H1 (cell line): ENCODE measurements around the gene ZNF70. TPM values are rescaled to one million over a fixed set of nuclear protein-coding genes. Genes with fewer than 3 reads are reported as not detected.

Source experiments
- CTCF ChIA-PET: fragments of 300-600 bp; sonication (Branson Sonifier 250); formaldehyde crosslinking; loops from one replicate; lab custom pipeline; 2021; ENCODE audit not compliant: partially characterized antibody; lab: Charles Lee
- POLR2A ChIA-PET: fragments of 300-600 bp; sonication (Branson Sonifier 250); formaldehyde crosslinking; loops from one replicate; lab custom pipeline; 2021; ENCODE audit warnings: inconsistent platforms; ENCODE audit not compliant: partially characterized antibody; lab: Charles Lee
- DNase-seq, 2 experiments: peaks; one replicate each; pipeline versions ENCODE4 v3.0.0 to v3.0.0-alpha.2; 2010 to 2022; ENCODE audit warnings: low spot score in 2 of 2, low read depth in 1 of 2, mixed read lengths in 1 of 2
- FAIRE-seq: peaks from 2 replicates; lab custom pipeline; 2011; peaks lifted over from hg19 to GRCh38; lab: Jason Lieb, UNC
- H2AFZ ChIP-seq: 2 replicates; pipeline ENCODE4 v1.8.1; 2012; ENCODE audit warnings: low read length, inconsistent platforms
- H2AK5ac ChIP-seq: 2 replicates; pipeline ENCODE4 v1.6.1; 2013; ENCODE audit warnings: low read depth, low read length
- H2BK120ac ChIP-seq: replicated peaks from 2 replicates; pipeline ENCODE3; 2013; ENCODE audit warnings: low read depth, low read length, inconsistent platforms
- H2BK12ac ChIP-seq: 2 replicates; pipeline ENCODE4 v1.6.1; 2013; ENCODE audit warnings: low read depth, low read length
- H2BK15ac ChIP-seq: 2 replicates; pipeline ENCODE4 v1.6.1; 2013; ENCODE audit warnings: low read length
- H2BK20ac ChIP-seq: 2 replicates; pipeline ENCODE4 v1.6.1; 2013; ENCODE audit warnings: low read length
- H2BK5ac ChIP-seq: 2 replicates; pipeline ENCODE4 v1.6.1; 2013; ENCODE audit warnings: low read depth, low read length
- H3K14ac ChIP-seq: 2 replicates; pipeline ENCODE4 v1.6.1; 2013; ENCODE audit warnings: inconsistent platforms; ENCODE audit not compliant: insufficient read length
- H3K18ac ChIP-seq: 2 replicates; pipeline ENCODE4 v1.6.1; 2013; ENCODE audit warnings: low read length; ENCODE audit errors: extremely low read depth
- H3K23ac ChIP-seq: 2 replicates; pipeline ENCODE4 v1.6.1; 2013; ENCODE audit warnings: inconsistent platforms; ENCODE audit not compliant: insufficient read length
- H3K23me2 ChIP-seq: 2 replicates; pipeline ENCODE4 v1.6.1; 2013; ENCODE audit warnings: low read depth, low read length
- H3K27ac ChIP-seq: 2 replicates; pipeline ENCODE4 v1.6.1; 2011; ENCODE audit warnings: low read depth, low read length, inconsistent platforms
- H3K27me3 ChIP-seq, 4 experiments: replicated peaks in 1 of 4; 1 replicate in 1 of 4; 2 replicates in 3 of 4; pipeline versions ENCODE4 v1.6.1 to v1.8.1; 2011 to 2013; ENCODE audit warnings: low read length in 3 of 4, mild to moderate bottlenecking in 3 of 4, inconsistent platforms in 2 of 4, mixed read lengths in 2 of 4, moderate library complexity in 1 of 4; ENCODE audit not compliant: control insufficient read depth in 3 of 4, insufficient read depth in 3 of 4; ENCODE audit errors: extremely low read depth in 1 of 4
- H3K36me3 ChIP-seq, 4 experiments: 2 replicates each; pipeline versions ENCODE4 v1.6.1 to v1.8.1; 2011 to 2013; ENCODE audit warnings: mild to moderate bottlenecking in 4 of 4, low read length in 3 of 4, moderate library complexity in 2 of 4, control low read depth in 1 of 4, inconsistent platforms in 1 of 4; ENCODE audit not compliant: insufficient read depth in 4 of 4, control insufficient read depth in 2 of 4
- H3K4ac ChIP-seq: replicated peaks from 2 replicates; pipeline ENCODE3; 2013; ENCODE audit warnings: low read length, low read depth, mixed read lengths, inconsistent platforms; ENCODE audit not compliant: insufficient read length
- H3K4me1 ChIP-seq, 4 experiments: replicated peaks in 1 of 4; 1 replicate in 1 of 4; 2 replicates in 3 of 4; pipeline versions ENCODE4 v1.6.1 to v1.8.1; 2011 to 2013; ENCODE audit warnings: low read length in 3 of 4, inconsistent platforms in 2 of 4, mixed read lengths in 1 of 4; ENCODE audit not compliant: insufficient read depth in 4 of 4, control insufficient read depth in 3 of 4
- H3K4me2 ChIP-seq, 2 experiments: 2 replicates each; pipeline versions ENCODE4 v1.6.1 to v1.8.1; 2011 to 2013; ENCODE audit warnings: low read depth in 2 of 2, low read length in 2 of 2, control low read depth in 1 of 2, inconsistent platforms in 1 of 2, mild to moderate bottlenecking in 1 of 2; ENCODE audit not compliant: insufficient read depth in 1 of 2
- H3K4me3 ChIP-seq, 4 experiments: fragments of 200-600, 300-600 bp in 1 of 4; sonication (generic), shearing (Covaris generic), sonication (Bioruptor Twin) in 1 of 4; 2 replicates each; pipeline versions ENCODE4 v1.5.1 to v1.8.1; 2011 to 2016; ENCODE audit warnings: low read length in 4 of 4, low read depth in 3 of 4, control low read depth in 2 of 4, inconsistent platforms in 2 of 4, mild to moderate bottlenecking in 2 of 4, mixed read lengths in 1 of 4, moderate library complexity in 1 of 4; ENCODE audit not compliant: insufficient read depth in 2 of 4; ENCODE audit errors: extremely low read depth in 1 of 4
- H3K56ac ChIP-seq: replicated peaks from 2 replicates; pipeline ENCODE3; 2013; ENCODE audit warnings: low read depth, mild to moderate bottlenecking, mixed read lengths, low read length, inconsistent platforms; ENCODE audit not compliant: insufficient read length
- H3K79me1 ChIP-seq: 2 replicates; pipeline ENCODE4 v1.6.1; 2013; ENCODE audit warnings: low read depth, low read length, control low read depth
- H3K79me2 ChIP-seq, 2 experiments: 2 replicates each; pipeline versions ENCODE4 v1.6.1 to v1.8.1; 2012 to 2013; ENCODE audit warnings: low read length in 2 of 2, mild to moderate bottlenecking in 2 of 2, inconsistent platforms in 1 of 2; ENCODE audit not compliant: insufficient read depth in 2 of 2, control insufficient read depth in 1 of 2
- H3K9ac ChIP-seq, 4 experiments: replicated peaks in 1 of 4; 1 replicate in 1 of 4; 2 replicates in 3 of 4; pipeline versions ENCODE4 v1.6.1 to v1.8.1; 2011 to 2013; ENCODE audit warnings: low read depth in 3 of 4, low read length in 3 of 4, control low read depth in 2 of 4, mild to moderate bottlenecking in 2 of 4, moderate library complexity in 2 of 4, inconsistent platforms in 1 of 4; ENCODE audit errors: extremely low read depth in 1 of 4
- H3K9me3 ChIP-seq, 2 experiments: 2 replicates each; pipeline versions ENCODE4 v1.6.1 to v1.8.1; 2012 to 2013; ENCODE audit warnings: mild to moderate bottlenecking in 2 of 2, moderate library complexity in 2 of 2, control low read depth in 1 of 2, inconsistent platforms in 1 of 2, low read depth in 1 of 2, low read length in 1 of 2, mixed read lengths in 1 of 2; ENCODE audit not compliant: insufficient read depth in 2 of 2
- H4K20me1 ChIP-seq, 2 experiments: replicated peaks in 1 of 2; 2 replicates each; pipeline versions ENCODE3 to v1.8.1; 2011 to 2013; ENCODE audit warnings: inconsistent platforms in 2 of 2, low read length in 2 of 2, mild to moderate bottlenecking in 1 of 2; ENCODE audit not compliant: insufficient read depth in 2 of 2, control insufficient read depth in 1 of 2
- H4K5ac ChIP-seq: 2 replicates; pipeline ENCODE4 v1.6.1; 2013; ENCODE audit warnings: low read length, low read depth, mixed read lengths, inconsistent platforms; ENCODE audit not compliant: insufficient read length
- H4K8ac ChIP-seq: 2 replicates; pipeline ENCODE4 v1.8.0; 2013; ENCODE audit warnings: mild to moderate bottlenecking, moderate library complexity, low read length, inconsistent platforms; ENCODE audit not compliant: insufficient read depth; ENCODE audit errors: extremely low read depth
- H4K91ac ChIP-seq: replicated peaks from 2 replicates; pipeline ENCODE3; 2013; ENCODE audit warnings: low read length, mixed read lengths, inconsistent platforms; ENCODE audit not compliant: insufficient read length
- CEBPB ChIP-seq: IDR thresholded peaks from 2 replicates; pipeline ENCODE4 v1.6.1; 2012; ENCODE audit warnings: low read depth, low read length
- EGR1 ChIP-seq: IDR thresholded peaks from 2 replicates; pipeline ENCODE4 v1.6.1; 2011; ENCODE audit warnings: low read depth, low read length, borderline replicate concordance
- KDM1A ChIP-seq: fragments of 200-600, 300-600 bp; sonication (generic); IDR thresholded peaks from 2 replicates; pipeline ENCODE4 v1.7.1; 2016; ENCODE audit warnings: mild to moderate bottlenecking, low read length, borderline replicate concordance
- RAD21 ChIP-seq, 2 experiments: IDR thresholded peaks in 1 of 2; conservative IDR thresholded peaks in 1 of 2; 2 replicates each; pipeline ENCODE4 v1.6.1; 2011; ENCODE audit warnings: low read depth in 2 of 2, low read length in 2 of 2, improper control_type of control experiment in 1 of 2, inconsistent platforms in 1 of 2, mild to moderate bottlenecking in 1 of 2, moderate library complexity in 1 of 2
- SRF ChIP-seq: IDR thresholded peaks from 2 replicates; pipeline ENCODE4 v1.6.1; 2011; ENCODE audit warnings: mild to moderate bottlenecking, low read depth, low read length, moderate library complexity
- TCF12 ChIP-seq: IDR thresholded peaks from 2 replicates; pipeline ENCODE4 v1.6.1; 2011; ENCODE audit warnings: low read depth, mild to moderate bottlenecking, low read length
- whole genome bisulfite sequencing, 2 experiments: shearing (Covaris generic) in 1 of 2; methylation state at CpG; one replicate each; pipeline versions ENCODE4 v1.1.6 to v1.1.7; 2013 to 2015; ENCODE audit warnings: low lambda C conversion rate in 2 of 2, mixed read lengths in 2 of 2, inconsistent platforms in 1 of 2, low coverage in 1 of 2, missing lambda C conversion rate in 1 of 2; ENCODE audit not compliant: insufficient replicate concordance in 2 of 2, insufficient coverage in 1 of 2, insufficient read length in 1 of 2; ENCODE audit errors: extremely low coverage in 1 of 2, missing lambda C conversion rate in 1 of 2; 5-methylcytosine and 5-hydroxymethylcytosine counted together
- polyA plus RNA-seq, 7 experiments: library from polyadenylated mRNA; depleted of rRNA in 3 of 7; stranded (reverse) in 5 of 7; unstranded in 2 of 7; fragments of >200 nt in 5 of 7; fragments of 200-250 nt in 2 of 7; gene quantifications; 1 replicate in 5 of 7; 2 replicates in 1 of 7; 4 replicates in 1 of 7; pipeline versions ENCODE4 v1.2.1 to v1.2.3, GENCODE V29; 2011 to 2013; ENCODE audit warnings: missing spikeins in 2 of 7, mixed read lengths in 2 of 7
- total RNA-seq: library from RNA; stranded (reverse); fragmentation: NEBNext Ultra II Directional; extraction: Animal tissue kit (Norgen Biotek cat#: 25700); gene quantifications from 2 replicates; pipeline ENCODE4 v1.2.1, GENCODE V29; 2021

The ZNF70 gene
- total and polyA plus RNA-seq, 2 of the 8 experiments (the other 6 are each of a cell fraction or from before 2014, with no cell fraction given) = 1.1 to 2.6 TPM

DNA sequence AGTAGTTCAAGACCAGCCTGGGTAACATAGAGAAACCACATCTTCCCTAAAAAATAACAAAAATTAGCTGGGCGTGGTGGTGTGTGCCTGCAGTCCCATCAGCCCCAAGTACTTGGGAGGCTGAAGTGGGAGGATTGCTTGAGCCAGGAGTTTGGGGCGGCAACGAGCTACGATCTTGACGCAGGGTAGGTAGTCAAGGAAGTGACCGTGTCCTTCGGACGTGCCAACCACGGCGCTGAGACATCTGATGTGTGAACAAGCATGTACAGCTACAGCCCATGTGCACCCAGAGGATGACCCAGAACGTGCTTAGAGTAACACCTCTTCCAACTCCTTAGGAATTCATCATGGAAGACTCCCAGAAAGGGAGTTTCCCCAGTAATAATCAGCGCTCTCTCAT lies 38.7 kb downstream of the ZNF70 start:
- Histone ChIP-seq H3K4me1 (peaks cover 0 to under 1% (median under 1%) of the 10 kb centered on the region in 4 experiments; a peak in 3 of 7 replicates), H3K23me2 (no peaks in the 10 kb centered on the region), H3K27ac (no peak overlapping the region), H2BK120ac (no peak overlapping the region), H2AK5ac (no peak overlapping the region), H3K9me3 (no peaks in the 10 kb centered on the region), H3K56ac (no peak overlapping the region), H3K23ac (no peak overlapping the region), H3K18ac (no peak overlapping the region), H2BK15ac (no peak overlapping the region), H3K14ac (no peak overlapping the region), H3K4me2 (no peak overlapping the region), H2BK12ac (no peak overlapping the region), H3K4ac (no peak overlapping the region), H4K91ac (no peak overlapping the region), H4K8ac (no peak overlapping the region; the same call in 1 of the 2 replicates), H3K36me3 (peaks cover 19 to 55% (median 37%) of the 10 kb centered on the region in 4 experiments), H3K79me1 (peaks cover 12% of the 10 kb centered on the region), H4K5ac (no peak overlapping the region), H2BK5ac (no peak overlapping the region), H3K9ac (no peak overlapping the region), H3K27me3 (no peaks in the 10 kb centered on the region; a peak in 1 of 7 replicates), H2BK20ac (no peak overlapping the region), H3K79me2 (peaks cover 0 to 6% of the 10 kb centered on the region in 2 experiments; a peak in 1 of 4 replicates), H4K20me1 (peaks cover 2 to 9% of the 10 kb centered on the region in 2 experiments), H3K4me3 (no peak overlapping the region), H2AFZ (no peak overlapping the region)
- WGBS, 2 experiments = 96% methylated on average over 12 of the region's 12 CpGs; no CpG with 5 or more reads in 1 of the 2 experiments
- TF ChIP-seq TCF12 (no peak), EGR1 (no peak), CEBPB (no peak), KDM1A (no peak), SRF (no peak), RAD21 (IDR thresholded peaks at IDR 0.05 in 1 of 2, conservative IDR thresholded peaks at IDR 0.05 in 1 of 2; ENCODE audit: low read depth in 2 of 2, low read length in 2 of 2) (no peak)
- POLR2A ChIA-PET = interaction anchor here (0.7 to 1.2 kb wide), 2 partner anchors 55 to 66 kb away, joined by 3 read pairs; no protein-coding TSS in a partner anchor
- DNase-seq (no peak), FAIRE-seq (no peak)
- CTCF ChIA-PET = interaction anchor here (0.7 to 1.7 kb wide), 9 partner anchors 17 to 782 kb away, joined by 3 to 6 read pairs (median 3); no protein-coding TSS in a partner anchor
